Suprapubic skin (tissue), 4 donors: ENCODE data around the gene TREML2.
"Not testable (repeated sequence)": the region's sequence is repeated elsewhere in the genome, so short reads cannot be mapped to it uniquely, and the experiment has no call there.

Experiments used
- POLR2A ChIP-seq, 2 donors: fragments of 450-650 bp; IDR thresholded peaks; one replicate each; pipeline ENCODE4 v1.6.1; 2017; ENCODE audit warnings: antibody characterized with exemption in 2 of 2, mild to moderate bottlenecking in 2 of 2, moderate library complexity in 2 of 2
- POLR2AphosphoS5 ChIP-seq, 3 donors: sonication (generic); formaldehyde crosslinking; IDR thresholded peaks; one replicate each; pipeline ENCODE4 v1.6.1; 2017; ENCODE audit warnings: antibody characterized with exemption in 3 of 3
- TF ChIP-seq, protein P1 (sequence below), 2 donors: fragments of 200-600 bp in 1 of 2; fragments of 450-650 bp in 1 of 2; sonication (generic) in 1 of 2; IDR thresholded peaks; one replicate each; pipeline ENCODE4 v1.5.1; 2016 to 2019; ENCODE audit warnings: antibody characterized with exemption in 2 of 2, mild to moderate bottlenecking in 1 of 2, moderate library complexity in 1 of 2

DNA sequence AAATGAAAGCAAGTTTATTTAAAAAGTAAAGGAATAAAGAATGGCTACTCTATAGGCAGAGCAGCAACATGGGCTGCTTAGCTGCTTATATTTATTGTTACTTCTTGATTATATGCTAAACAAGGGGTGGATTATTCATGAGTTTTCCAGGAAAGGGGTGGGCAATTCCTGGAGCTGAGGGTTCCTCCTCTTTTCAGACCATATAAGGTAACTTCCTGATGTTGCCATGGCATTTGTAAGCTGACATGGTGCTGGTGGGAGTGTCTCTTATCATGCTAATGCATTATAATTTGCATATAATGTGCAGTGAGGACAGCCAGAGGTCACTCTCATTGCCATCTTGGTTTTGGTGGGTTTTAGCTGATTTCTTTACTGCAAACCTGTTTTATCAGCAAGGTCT is 11.9 kb downstream of the TREML2 start:
- TF ChIP-seq, protein P1, sequence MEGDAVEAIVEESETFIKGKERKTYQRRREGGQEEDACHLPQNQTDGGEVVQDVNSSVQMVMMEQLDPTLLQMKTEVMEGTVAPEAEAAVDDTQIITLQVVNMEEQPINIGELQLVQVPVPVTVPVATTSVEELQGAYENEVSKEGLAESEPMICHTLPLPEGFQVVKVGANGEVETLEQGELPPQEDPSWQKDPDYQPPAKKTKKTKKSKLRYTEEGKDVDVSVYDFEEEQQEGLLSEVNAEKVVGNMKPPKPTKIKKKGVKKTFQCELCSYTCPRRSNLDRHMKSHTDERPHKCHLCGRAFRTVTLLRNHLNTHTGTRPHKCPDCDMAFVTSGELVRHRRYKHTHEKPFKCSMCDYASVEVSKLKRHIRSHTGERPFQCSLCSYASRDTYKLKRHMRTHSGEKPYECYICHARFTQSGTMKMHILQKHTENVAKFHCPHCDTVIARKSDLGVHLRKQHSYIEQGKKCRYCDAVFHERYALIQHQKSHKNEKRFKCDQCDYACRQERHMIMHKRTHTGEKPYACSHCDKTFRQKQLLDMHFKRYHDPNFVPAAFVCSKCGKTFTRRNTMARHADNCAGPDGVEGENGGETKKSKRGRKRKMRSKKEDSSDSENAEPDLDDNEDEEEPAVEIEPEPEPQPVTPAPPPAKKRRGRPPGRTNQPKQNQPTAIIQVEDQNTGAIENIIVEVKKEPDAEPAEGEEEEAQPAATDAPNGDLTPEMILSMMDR (IDR thresholded peaks at IDR 0.05), result not testable (repeated sequence)
- not testable (repeated sequence) for TF ChIP-seq POLR2AphosphoS5, POLR2A (IDR thresholded peaks at IDR 0.05)
